GM21515 (cell line): Measurements from ENCODE around the gene TRPM2.
"Not testable (repeated sequence)": the region's sequence is repeated elsewhere in the genome, so short reads cannot be mapped to it uniquely, and the experiment has no call there.

Source experiments
- ATAC-seq: cut with Tn5 transposase; IDR thresholded peaks from one replicate; pipeline ENCODE4 v1.9.1; 2021; ENCODE audit not compliant: unreplicated experiment

The TRPM2 gene

DNA sequence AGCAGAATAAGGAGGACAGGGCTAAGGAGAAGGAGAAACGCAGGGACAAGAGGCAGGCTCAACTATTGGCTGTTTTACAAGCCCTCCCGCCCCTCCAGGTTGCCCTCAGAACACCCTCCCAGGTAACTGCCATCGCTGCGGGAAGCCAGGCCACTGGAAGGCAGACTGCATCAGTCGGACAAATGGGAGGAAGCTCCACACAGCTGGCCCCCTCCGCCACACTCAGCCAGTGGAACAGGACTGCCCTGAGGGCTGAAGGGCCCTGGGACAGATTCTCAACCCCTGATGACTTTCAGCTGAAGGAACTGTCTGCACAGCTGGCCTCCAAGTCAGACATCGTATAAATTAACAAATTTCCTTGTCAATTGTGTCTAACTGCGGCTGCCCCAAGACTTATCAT, 123.7 kb downstream of the TRPM2 start:
- ATAC-seq: no peak

DNA sequence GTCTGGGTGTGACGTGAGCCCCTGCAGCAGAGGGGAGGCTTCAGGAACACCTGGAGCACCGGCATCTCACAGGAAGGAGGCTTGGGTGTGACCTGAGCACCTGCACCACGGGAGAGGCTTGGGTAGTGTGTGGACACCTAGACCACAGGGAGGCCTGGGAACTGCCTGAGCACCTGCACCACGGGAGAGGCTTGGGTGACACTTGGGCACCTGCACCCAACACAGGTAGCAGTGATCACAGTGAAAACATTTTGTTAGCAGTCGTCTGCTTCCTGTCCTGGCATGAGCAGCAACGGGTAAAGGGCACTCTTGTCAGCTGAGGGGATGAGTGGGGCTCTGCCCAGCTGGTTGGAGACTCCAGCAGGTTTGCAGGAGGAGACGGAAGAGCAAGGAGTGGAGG, 124.3 kb downstream of the TRPM2 start:
- no peak for ATAC-seq

GRCh38 chr21:44478124-44478800, 124.8 kb downstream of the TRPM2 start:
- ATAC-seq: no peak

DNA sequence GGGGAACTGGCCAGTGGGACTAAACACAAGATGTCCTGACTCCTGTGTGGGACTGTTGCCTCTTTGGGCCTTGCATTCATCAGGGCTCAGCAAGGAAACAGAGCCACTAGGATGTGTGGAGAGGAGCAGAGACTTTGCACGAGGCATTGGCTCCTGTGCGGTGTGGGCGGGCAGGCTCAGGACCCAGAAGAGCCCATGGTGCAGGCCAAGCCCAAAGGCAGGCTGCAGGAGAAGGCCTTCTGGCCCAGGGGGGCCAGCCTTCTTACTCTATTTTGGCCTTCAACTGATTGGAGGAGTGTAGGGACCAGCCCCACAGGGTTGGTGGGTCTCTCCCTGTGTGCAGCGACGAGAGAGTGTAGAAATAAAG, 125.4 kb downstream of the TRPM2 start:
- no peak for ATAC-seq

- ATAC-seq: not testable (repeated sequence)
Observed at GRCh38 chr21:44479556-44480199, 126.3 kb downstream of the TRPM2 start.

DNA sequence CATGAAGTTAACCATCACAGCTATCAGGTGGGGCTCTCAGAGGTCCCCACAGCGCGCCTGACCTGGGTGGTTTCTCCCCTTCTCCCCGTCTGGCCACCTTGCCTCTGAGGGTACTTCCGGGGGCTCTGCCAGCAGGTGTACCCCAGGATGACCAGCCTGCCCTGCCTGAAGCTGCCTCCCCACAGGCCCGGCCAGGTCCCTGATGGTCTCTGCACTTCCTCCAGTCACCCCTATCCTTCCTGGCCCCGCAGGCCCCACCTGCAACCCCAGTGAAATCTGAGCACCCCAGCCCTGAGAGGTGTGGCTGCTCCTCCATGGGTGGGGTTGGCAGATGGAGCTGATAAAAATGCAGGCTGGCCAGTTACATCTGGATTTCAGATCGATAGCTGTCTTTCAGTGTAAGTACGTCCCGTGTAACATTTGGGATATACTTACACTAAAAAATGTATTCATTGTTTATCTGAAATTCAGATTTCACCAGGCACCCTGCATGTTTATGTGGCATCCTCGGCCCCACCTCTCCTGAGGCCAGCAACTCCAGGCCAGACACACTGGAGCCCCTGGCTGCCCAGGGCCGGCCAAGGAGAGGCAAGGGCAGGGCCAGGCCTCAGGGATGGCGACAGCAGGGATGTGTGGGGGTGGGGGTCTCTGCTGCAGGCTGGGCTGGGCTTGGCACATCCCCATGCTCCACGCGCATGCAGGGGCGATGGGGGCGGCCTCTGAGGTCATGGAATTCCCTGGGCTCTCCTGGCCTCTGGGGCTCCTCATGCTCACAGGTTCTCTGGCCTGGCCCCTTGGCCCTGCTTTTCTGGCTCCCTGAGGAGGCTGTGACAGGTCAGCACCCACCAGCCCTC, 127.0 kb downstream of the TRPM2 start:
- ATAC-seq: no peak

GRCh38 chr21:44482581-44483287, 129.3 kb downstream of the TRPM2 start:
- no peak for ATAC-seq

- ATAC-seq: no peak
Observed at GRCh38 chr21:44483288-44484237, 130.1 kb downstream of the TRPM2 start.

GRCh38 chr21:44484498-44485253, 131.3 kb downstream of the TRPM2 start:
- ATAC-seq: no peak

DNA sequence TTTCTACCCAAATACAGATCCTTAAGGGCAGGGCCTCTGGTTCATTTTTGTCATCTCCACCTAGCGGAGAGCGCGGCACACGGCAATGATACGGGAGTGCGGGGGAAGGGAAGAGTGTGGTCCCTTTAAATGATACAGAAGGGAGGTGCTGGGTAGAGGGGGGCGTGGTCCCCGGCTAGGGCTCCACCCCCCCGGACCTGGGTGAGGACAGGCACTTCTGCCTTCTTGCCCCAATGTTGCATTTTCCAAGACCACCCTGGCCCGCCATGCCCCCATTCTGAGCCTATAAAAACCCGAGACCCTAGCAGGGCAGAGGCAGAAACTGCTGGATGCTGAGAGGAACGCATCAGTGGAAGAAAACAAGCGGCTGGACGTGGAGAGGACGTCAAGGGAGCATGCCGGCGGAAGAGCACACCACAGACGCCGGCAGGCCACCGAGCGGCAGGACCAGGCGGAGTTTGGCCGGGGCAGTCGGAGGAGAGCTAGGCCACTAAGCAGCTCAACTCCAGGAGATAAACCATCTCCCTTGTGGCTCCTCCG, 131.9 kb downstream of the TRPM2 start:
- no peak for ATAC-seq

- no peak for ATAC-seq
Observed at GRCh38 chr21:44485796-44486195, 132.4 kb downstream of the TRPM2 start.

DNA sequence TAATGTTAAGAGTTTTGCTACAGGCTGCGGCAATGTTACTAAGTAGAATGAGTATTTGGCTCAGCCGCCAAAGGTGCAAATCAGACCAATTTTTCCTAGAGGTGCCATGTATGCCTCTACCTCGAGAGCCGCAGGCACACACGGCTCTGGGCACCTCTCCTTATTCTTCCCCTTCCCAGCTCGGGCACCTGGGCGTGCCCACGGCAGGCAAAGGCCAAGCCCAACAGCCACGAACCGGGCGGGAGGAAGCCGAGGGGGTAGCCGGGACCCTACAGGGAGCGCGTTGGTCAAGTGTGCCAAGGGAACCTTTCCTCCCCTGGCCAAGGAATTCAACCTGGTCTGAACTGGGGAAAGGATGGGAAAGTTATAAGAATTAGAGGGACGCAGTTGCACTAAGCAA, 132.9 kb downstream of the TRPM2 start:
- no peak for ATAC-seq

DNA sequence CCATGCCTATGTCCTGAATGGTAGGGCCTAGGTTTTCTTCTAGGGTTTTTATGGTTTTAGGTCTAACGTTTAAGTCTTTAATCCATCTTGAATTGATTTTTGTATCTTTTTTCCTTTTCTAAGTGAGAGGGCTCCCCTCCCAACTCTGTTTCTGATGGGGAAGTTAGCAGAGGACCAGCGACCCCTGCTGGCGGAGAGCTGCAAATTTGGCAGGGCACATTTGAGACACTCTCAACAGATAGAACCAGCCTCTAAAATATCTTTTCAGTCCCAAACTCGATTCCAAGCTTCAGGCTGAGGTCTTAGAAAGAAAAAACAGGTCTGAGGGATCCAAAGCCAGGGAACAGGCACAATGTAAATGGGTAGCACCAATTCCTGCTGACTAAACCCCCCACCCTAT, 134.4 kb downstream of the TRPM2 start:
- no peak for ATAC-seq

GRCh38 chr21:44489962-44490361, 136.5 kb downstream of the TRPM2 start:
- no peak for ATAC-seq

GRCh38 chr21:44490405-44490804, 137.0 kb downstream of the TRPM2 start:
- no peak for ATAC-seq

DNA sequence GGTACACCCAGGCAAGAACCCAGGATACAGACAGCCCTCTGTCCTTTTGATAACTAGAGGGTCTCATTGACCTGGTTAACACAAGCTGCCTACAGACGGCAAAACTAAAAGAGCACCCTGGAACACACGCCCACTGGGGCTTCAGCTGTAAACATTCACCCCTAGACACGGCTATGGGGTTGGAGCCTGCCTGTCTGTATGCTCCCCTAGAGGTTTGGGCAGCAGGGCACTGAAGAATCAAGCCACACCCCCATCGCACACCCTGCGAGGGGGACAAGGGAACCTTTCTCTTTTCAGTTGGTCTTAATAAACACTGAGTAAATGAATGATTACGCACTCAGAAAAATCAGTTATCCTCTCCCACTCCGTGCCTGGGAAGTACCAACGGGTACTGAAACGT, 137.4 kb downstream of the TRPM2 start:
- no peak for ATAC-seq
